ENCODE data around the gene CYSRT1.

The CYSRT1 gene

GRCh38 chr9:137213160-137214060 is 11.6 kb upstream of the CYSRT1 start:
- DNase-seq: no peak

GRCh38 chr9:137214620-137215019 is 10.4 kb upstream of the CYSRT1 start:
- DNase-seq: no peak

- no peak for DNase-seq
These were observed 9.6 kb upstream of the CYSRT1 start for GRCh38 chr9:137215196-137215986.

- DNase-seq: no peak
These were observed 8.6 kb upstream of the CYSRT1 start for GRCh38 chr9:137216188-137216965.

- DNase-seq: no peak
These were observed 7.4 kb upstream of the CYSRT1 start for GRCh38 chr9:137217276-137218211.

- DNase-seq: no peak
These were observed 6.7 kb upstream of the CYSRT1 start for GRCh38 chr9:137218212-137218753.

GRCh38 chr9:137218754-137219271 is 6.2 kb upstream of the CYSRT1 start:
- DNase-seq: no peak

- DNase-seq: no peak
These were observed 5.1 kb upstream of the CYSRT1 start for GRCh38 chr9:137219757-137220316.

GRCh38 chr9:137220317-137221094 is 4.5 kb upstream of the CYSRT1 start:
- DNase-seq: no peak

- DNase-seq: no peak
These were observed 3.9 kb upstream of the CYSRT1 start for GRCh38 chr9:137221095-137221505.

GRCh38 chr9:137221506-137222111 is 3.4 kb upstream of the CYSRT1 start:
- DNase-seq: no peak

- no peak for DNase-seq
These were observed 2.5 kb upstream of the CYSRT1 start, which contains the start of gene RNF208 for GRCh38 chr9:137222190-137223077. Gene RNF208 (minus strand): TSS chr9:137222240. CDS start chr9:137221212, 1,028 bp downstream.

GRCh38 chr9:137223078-137223970 is 1.6 kb upstream of the CYSRT1 start:
- DNase-seq: peak; percentile 96

GRCh38 chr9:137225699-137226331 is 841 bp downstream of the CYSRT1 start:
- DNase-seq: no peak

- DNase-seq: no peak
These were observed 1.5 kb downstream of the CYSRT1 start for GRCh38 chr9:137226338-137227053.

Measured in right forelimb (tissue), 1 donor.